Mesendoderm (in vitro differentiated cells): ENCODE data around the gene MUL1. TPM values are rescaled to one million over a fixed set of nuclear protein-coding genes. Genes with fewer than 3 reads are reported as not detected.

Experiments
- DNase-seq: peaks from one replicate; pipeline ENCODE4 v3.0.0; 2013
- H2AK5ac ChIP-seq: 2 replicates; pipeline ENCODE4 v1.6.1; 2013; ENCODE audit warnings: low read length, inconsistent platforms
- H2BK120ac ChIP-seq: 2 replicates; pipeline ENCODE4 v1.6.1; 2013; ENCODE audit warnings: low read depth, mild to moderate bottlenecking, low read length, moderate library complexity, mixed read lengths
- H2BK15ac ChIP-seq: replicated peaks from 2 replicates; pipeline ENCODE4 v1.6.1; 2013; ENCODE audit warnings: low read depth, mild to moderate bottlenecking, moderate library complexity
- H2BK5ac ChIP-seq: 2 replicates; pipeline ENCODE4 v1.6.1; 2013; ENCODE audit warnings: low read length, inconsistent platforms
- H3K18ac ChIP-seq: 2 replicates; pipeline ENCODE4 v1.6.1; 2013; ENCODE audit warnings: mild to moderate bottlenecking, low read length, mixed read lengths
- H3K23ac ChIP-seq: one replicate; pipeline ENCODE4 v1.6.1; 2013; ENCODE audit warnings: low read length
- H3K27ac ChIP-seq: 2 replicates; pipeline ENCODE4 v1.5.1; 2013; ENCODE audit warnings: low read depth, mild to moderate bottlenecking, inconsistent platforms, low read length, moderate library complexity
- H3K27me3 ChIP-seq: 2 replicates; pipeline ENCODE4 v1.6.1; 2013; ENCODE audit warnings: low read length, control low read depth, mild to moderate bottlenecking, inconsistent platforms; ENCODE audit not compliant: insufficient read depth, poor library complexity
- H3K36me3 ChIP-seq: 2 replicates; pipeline ENCODE4 v1.6.1; 2013; ENCODE audit warnings: low read length, inconsistent platforms; ENCODE audit not compliant: control insufficient read depth, insufficient read depth
- H3K4ac ChIP-seq: one replicate; pipeline ENCODE4 v1.6.1; 2013; ENCODE audit warnings: low read depth, mild to moderate bottlenecking, low read length, moderate library complexity
- H3K4me1 ChIP-seq: 2 replicates; pipeline ENCODE4 v1.6.1; 2013; ENCODE audit warnings: low read depth, low read length, inconsistent platforms; ENCODE audit not compliant: control insufficient read depth
- H3K4me2 ChIP-seq: 2 replicates; pipeline ENCODE4 v1.6.1; 2013; ENCODE audit warnings: low read length
- H3K4me3 ChIP-seq: 2 replicates; pipeline ENCODE4 v1.5.1; 2013; ENCODE audit warnings: mild to moderate bottlenecking, low read length
- H3K56ac ChIP-seq: one replicate; pipeline ENCODE4 v1.6.1; 2013; ENCODE audit warnings: low read length
- H3K79me1 ChIP-seq: 2 replicates; pipeline ENCODE4 v1.6.1; 2013; ENCODE audit warnings: low read length, inconsistent platforms
- H3K79me2 ChIP-seq: 2 replicates; pipeline ENCODE4 v1.6.1; 2013; ENCODE audit warnings: mild to moderate bottlenecking, low read length; ENCODE audit not compliant: control insufficient read depth, insufficient read depth
- H3K9ac ChIP-seq: 2 replicates; pipeline ENCODE4 v1.6.1; 2013; ENCODE audit warnings: low read length, inconsistent platforms
- H4K5ac ChIP-seq: one replicate; pipeline ENCODE4 v1.6.1; 2013; ENCODE audit warnings: low read length
- H4K8ac ChIP-seq: one replicate; pipeline ENCODE4 v1.6.1; 2013; ENCODE audit warnings: low read depth, mild to moderate bottlenecking, control low read depth, low read length, moderate library complexity
- WGBS: extraction: QIAGEN DNeasy Blood & Tissue Kit; methylation state at CpG from one replicate; pipeline ENCODE4 v1.1.7; 2013; ENCODE audit warnings: low lambda C conversion rate, missing lambda C conversion rate; ENCODE audit not compliant: insufficient coverage; ENCODE audit errors: extremely low coverage; 5-methylcytosine and 5-hydroxymethylcytosine counted together
- polyA plus RNA-seq, 2 experiments: library from polyadenylated mRNA; stranded (reverse); fragments of 200-250 nt; gene quantifications; one replicate each; pipeline ENCODE4 v1.2.3, GENCODE V29; 2013

Gene MUL1, protein sequence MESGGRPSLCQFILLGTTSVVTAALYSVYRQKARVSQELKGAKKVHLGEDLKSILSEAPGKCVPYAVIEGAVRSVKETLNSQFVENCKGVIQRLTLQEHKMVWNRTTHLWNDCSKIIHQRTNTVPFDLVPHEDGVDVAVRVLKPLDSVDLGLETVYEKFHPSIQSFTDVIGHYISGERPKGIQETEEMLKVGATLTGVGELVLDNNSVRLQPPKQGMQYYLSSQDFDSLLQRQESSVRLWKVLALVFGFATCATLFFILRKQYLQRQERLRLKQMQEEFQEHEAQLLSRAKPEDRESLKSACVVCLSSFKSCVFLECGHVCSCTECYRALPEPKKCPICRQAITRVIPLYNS
- polyA plus RNA-seq (2013, experiment 1 of 2): 10.8 TPM
- 10.5 TPM for polyA plus RNA-seq (2013, experiment 2 of 2)

DNA sequence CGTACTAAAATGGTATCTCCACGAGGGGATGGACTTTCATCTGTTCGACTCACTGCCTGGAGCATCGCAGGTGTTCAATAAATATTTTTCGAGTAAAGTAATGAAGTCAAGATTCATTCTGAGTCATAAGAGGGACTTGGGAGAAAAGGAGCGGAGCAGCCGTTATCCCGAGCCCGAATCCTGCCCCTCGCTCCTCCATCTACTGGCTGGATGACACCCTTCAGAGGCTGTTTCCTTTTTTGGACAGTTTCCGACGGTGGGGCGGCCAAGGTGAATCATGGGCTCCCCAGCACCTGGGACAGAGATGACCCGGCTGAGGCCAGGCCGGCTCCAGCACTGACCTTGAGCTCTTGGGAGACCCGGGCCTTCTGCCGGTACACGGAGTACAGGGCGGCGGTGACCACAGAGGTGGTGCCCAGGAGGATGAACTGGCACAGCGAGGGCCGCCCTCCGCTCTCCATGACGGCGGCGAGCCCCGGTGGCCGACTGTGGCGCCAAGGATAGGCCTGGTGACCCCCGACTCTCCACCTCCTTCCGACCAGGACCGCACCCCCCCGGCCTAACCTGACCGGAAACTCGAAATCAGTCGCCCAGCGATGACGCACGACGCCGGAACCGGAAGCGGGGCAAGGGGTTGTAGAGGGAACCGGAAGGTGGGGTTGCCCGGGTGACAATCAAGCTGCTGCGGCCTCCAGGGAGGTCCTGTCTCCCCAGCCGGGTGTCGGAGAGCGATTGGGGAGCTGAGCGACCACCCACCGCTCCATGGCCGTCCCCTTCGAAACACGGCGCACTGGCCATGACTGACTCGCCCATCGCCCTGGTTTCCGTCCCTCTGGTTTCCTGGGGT is at the start of gene MUL1:
Gene MUL1, minus strand, starts transcription at position 588 of the 847 bp plus-strand sequence. Its CDS starts 127 bp downstream, at position 461.
- peak within 1 kb of the TSS; percentile 87 for H4K5ac ChIP-seq
- peak within 1 kb of the TSS; percentile 81 for H3K4me3 ChIP-seq
- peak; percentile 96 for DNase-seq
- H2AK5ac ChIP-seq: no peak within 1 kb of the TSS
- H3K4me2 ChIP-seq: peak within 1 kb of the TSS; percentile 90
- no peaks in the 10 kb centered on the region for H3K27me3 ChIP-seq
- H2BK120ac ChIP-seq: no peak within 1 kb of the TSS
- H3K4me1 ChIP-seq: no peaks in the 10 kb centered on the region
- peak within 1 kb of the TSS; percentile 84 for H3K9ac ChIP-seq
- no peak within 1 kb of the TSS for H3K23ac ChIP-seq
- H3K56ac ChIP-seq: peak within 1 kb of the TSS; percentile 93
- H3K18ac ChIP-seq: no peak within 1 kb of the TSS
- no peak within 1 kb of the TSS for H2BK15ac ChIP-seq
- peaks cover 6% of the 10 kb centered on the region for H3K79me1 ChIP-seq
- H3K36me3 ChIP-seq: no peaks in the 10 kb centered on the region
- no peak within 1 kb of the TSS for H3K27ac ChIP-seq
- no peak within 1 kb of the TSS for H2BK5ac ChIP-seq
- WGBS: no CpG with 5 or more reads among the region's 58 CpGs
- H3K4ac ChIP-seq: peak within 1 kb of the TSS; percentile 8
- peaks cover 3% of the 10 kb centered on the region for H3K79me2 ChIP-seq
- peak within 1 kb of the TSS; percentile 1 for H4K8ac ChIP-seq

DNA sequence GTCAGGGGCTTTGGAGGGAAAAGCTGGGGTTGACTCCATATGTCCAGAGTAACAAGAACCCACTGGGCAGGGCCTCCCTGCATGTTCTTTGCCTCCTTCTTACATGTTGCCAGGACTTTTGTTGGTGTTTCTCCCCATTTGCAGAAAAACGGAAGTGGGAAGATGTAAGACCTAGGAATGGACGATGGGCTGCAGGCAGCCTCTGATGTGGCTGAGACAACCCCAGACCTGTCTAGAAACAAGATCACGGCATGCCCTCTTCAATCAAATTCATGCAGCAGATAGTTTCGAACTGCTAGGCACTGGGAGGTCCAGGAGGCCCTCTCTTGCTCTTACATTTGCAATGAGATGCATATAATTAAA is 47.8 kb upstream of the MUL1 start:
- Histone ChIP-seq H4K8ac (no peak overlapping the region), H3K4me3 (no peak overlapping the region), H3K4me1 (no peaks in the 10 kb centered on the region), H3K9ac (no peak overlapping the region), H3K23ac (no peak overlapping the region), H3K4me2 (no peak overlapping the region), H3K79me1 (no peaks in the 10 kb centered on the region), H2BK120ac (no peak overlapping the region), H3K27me3 (peaks cover 32% of the 10 kb centered on the region), H2BK15ac (no peak overlapping the region), H3K4ac (no peak overlapping the region), H3K27ac (no peak overlapping the region), H2AK5ac (no peak overlapping the region), H3K56ac (no peak overlapping the region), H3K79me2 (no peaks in the 10 kb centered on the region), H2BK5ac (no peak overlapping the region), H4K5ac (no peak overlapping the region), H3K36me3 (no peaks in the 10 kb centered on the region), H3K18ac (no peak overlapping the region)
- DNase-seq: no peak
- WGBS: no CpG with 5 or more reads among the region's 4 CpGs

DNA sequence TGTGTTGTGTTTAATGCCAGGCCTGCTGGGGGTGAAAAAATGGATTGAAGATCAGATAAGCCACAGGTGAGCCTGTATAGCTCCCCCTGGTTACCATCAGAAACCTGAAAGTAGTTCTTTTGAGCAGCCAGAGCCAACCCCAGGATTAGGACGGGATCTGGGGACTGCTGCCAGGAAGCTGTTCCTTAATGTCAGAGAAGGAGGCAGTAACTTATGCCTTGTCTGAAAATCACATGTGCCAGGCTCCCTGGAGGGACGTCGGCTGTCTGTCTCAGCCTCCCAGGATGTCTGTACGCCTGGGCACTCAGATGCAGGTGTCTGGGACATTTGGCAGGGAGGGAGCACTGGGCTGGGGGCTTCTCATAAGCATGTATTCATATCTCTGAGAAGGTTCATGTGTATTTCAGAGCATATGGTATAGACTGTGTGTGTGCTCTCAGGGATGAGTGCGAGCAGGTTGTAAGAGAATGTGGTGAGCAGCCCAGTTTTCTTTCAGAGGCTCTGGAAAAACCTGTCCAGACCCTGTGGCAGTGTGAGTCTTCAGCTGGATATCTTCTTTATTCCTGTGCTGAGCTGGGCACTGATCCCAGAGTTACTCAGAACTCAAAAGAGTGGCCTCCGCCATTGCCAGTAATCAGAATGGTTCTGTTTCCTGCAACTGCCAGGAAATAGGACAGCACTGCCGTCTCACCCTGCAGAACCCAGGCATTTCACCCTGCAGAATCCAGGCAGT is 47.2 kb upstream of the MUL1 start:
- no peak overlapping the region for H3K4me3 ChIP-seq

DNA sequence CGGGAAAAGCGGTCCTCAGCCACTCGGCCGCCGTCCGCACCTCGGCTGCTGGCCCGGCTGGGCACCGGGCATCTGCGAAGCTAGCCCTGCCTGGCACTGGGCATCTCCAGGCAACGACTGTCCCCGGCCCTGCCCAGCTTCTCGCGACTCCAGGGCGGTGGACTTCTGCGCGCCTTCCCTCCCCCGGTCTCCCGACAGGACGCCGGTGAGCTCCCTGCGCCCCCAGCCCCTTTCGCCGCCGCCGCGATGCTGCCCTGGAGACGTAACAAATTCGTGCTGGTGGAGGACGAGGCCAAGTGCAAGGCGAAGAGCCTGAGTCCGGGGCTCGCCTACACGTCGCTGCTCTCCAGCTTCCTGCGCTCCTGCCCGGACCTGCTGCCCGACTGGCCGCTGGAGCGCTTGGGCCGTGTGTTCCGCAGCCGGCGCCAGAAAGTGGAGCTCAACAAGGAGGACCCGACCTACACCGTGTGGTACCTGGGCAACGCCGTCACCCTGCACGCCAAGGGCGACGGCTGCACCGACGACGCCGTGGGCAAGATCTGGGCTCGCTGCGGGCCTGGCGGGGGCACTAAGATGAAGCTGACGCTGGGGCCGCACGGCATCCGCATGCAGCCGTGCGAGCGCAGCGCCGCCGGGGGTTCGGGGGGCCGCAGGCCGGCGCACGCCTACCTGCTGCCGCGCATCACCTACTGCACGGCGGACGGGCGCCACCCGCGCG is 44.9 kb upstream of the MUL1 start:
- Histone ChIP-seq H4K8ac (no peak overlapping the region), H3K56ac (peak overlapping the region; percentile 73), H3K4me1 (no peaks in the 10 kb centered on the region), H3K36me3 (no peaks in the 10 kb centered on the region), H3K27me3 (peaks cover 32% of the 10 kb centered on the region), H2AK5ac (no peak overlapping the region), H3K79me1 (no peaks in the 10 kb centered on the region), H3K4ac (no peak overlapping the region), H3K18ac (no peak overlapping the region), H3K23ac (peak overlapping the region; percentile 59), H3K79me2 (no peaks in the 10 kb centered on the region), H3K27ac (no peak overlapping the region), H3K4me3 (no peak overlapping the region), H2BK120ac (no peak overlapping the region), H2BK15ac (no peak overlapping the region), H3K4me2 (peak overlapping the region; percentile 75), H2BK5ac (no peak overlapping the region), H4K5ac (no peak overlapping the region), H3K9ac (peak overlapping the region; percentile 44)
- WGBS: no CpG with 5 or more reads among the region's 82 CpGs
- peak; percentile 57 for DNase-seq

More for the DNA sequence above, 47.2 kb upstream of the MUL1 start:
- H3K9ac ChIP-seq: no peak overlapping the region
- no CpG with 5 or more reads among the region's 7 CpGs for WGBS
- no peak overlapping the region for H3K27ac ChIP-seq
- no peak overlapping the region for H2AK5ac ChIP-seq
- no peak for DNase-seq
- no peak overlapping the region for H2BK5ac ChIP-seq
- no peaks in the 10 kb centered on the region for H3K36me3 ChIP-seq
- no peak overlapping the region for H3K18ac ChIP-seq
- H3K4ac ChIP-seq: no peak overlapping the region
- H2BK120ac ChIP-seq: no peak overlapping the region
- no peak overlapping the region for H2BK15ac ChIP-seq
- no peaks in the 10 kb centered on the region for H3K79me2 ChIP-seq
- no peaks in the 10 kb centered on the region for H3K4me1 ChIP-seq
- no peak overlapping the region for H3K4me2 ChIP-seq
- no peak overlapping the region for H3K56ac ChIP-seq
- H3K23ac ChIP-seq: no peak overlapping the region
- peaks cover 32% of the 10 kb centered on the region for H3K27me3 ChIP-seq
- H3K79me1 ChIP-seq: no peaks in the 10 kb centered on the region
- H4K8ac ChIP-seq: no peak overlapping the region
- no peak overlapping the region for H4K5ac ChIP-seq

DNA sequence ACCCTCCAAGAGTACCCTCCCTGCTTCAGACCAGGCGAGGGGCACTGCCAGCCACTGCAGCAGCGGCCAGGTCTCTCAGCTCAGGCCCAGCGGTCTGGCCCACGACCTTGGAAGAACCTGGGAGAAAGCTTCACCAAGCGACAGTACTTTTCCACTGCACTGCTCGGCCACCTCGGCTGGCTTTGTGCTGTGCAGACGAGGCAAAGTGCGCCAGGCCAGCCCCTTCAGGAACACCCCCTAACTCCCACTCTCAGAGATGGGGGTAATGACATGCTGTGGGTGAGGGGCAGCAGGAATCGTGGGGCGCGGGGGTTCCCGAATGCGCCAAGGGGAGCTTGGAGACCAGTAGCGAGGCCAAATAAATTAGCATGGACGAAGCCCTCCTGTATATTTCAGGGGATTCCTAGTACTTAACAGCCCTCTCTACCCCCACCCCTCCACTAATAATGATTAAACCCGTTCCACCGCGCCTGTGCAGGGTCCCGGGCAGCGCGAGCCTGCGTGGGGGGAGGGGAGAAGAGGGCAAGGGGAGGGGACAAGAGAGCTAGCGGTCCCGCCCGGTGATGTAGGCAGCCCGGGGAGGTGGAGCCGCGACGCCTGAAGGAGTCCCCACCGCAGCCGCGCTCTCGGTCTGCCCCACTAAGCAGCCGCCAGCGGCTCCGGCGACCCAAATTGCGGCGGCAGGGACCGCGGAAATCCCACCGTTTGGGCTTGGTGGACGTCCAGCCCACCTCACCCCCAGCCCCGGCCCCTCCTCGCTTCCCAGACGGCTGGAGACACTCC is 44.2 kb upstream of the MUL1 start, which contains the start of gene FAM43B:
Gene FAM43B, plus strand, starts transcription at position 629 of the 783 bp plus-strand sequence. CDS start 401 bp downstream, outside the sequence.
- peaks cover 32% of the 10 kb centered on the region for H3K27me3 ChIP-seq
- H3K27ac ChIP-seq: no peak within 1 kb of the TSS
- H3K4me1 ChIP-seq: no peaks in the 10 kb centered on the region
- H4K8ac ChIP-seq: no peak within 1 kb of the TSS
- H3K56ac ChIP-seq: peak within 1 kb of the TSS; percentile 88
- H3K79me2 ChIP-seq: no peaks in the 10 kb centered on the region
- WGBS: no CpG with 5 or more reads among the region's 47 CpGs
- no peak within 1 kb of the TSS for H2BK120ac ChIP-seq
- no peaks in the 10 kb centered on the region for H3K36me3 ChIP-seq
- H2BK5ac ChIP-seq: no peak within 1 kb of the TSS
- H2BK15ac ChIP-seq: no peak within 1 kb of the TSS
- H3K4ac ChIP-seq: no peak within 1 kb of the TSS
- H4K5ac ChIP-seq: no peak within 1 kb of the TSS
- peak within 1 kb of the TSS; percentile 67 for H3K9ac ChIP-seq
- H3K4me2 ChIP-seq: peak within 1 kb of the TSS; percentile 77
- H3K18ac ChIP-seq: peak within 1 kb of the TSS; percentile 65
- peak within 1 kb of the TSS; percentile 59 for H3K23ac ChIP-seq
- H3K79me1 ChIP-seq: no peaks in the 10 kb centered on the region
- H2AK5ac ChIP-seq: no peak within 1 kb of the TSS
- peak; percentile 77 for DNase-seq
- peak within 1 kb of the TSS; percentile 33 for H3K4me3 ChIP-seq
